ENCODE data around the gene CIRBP. TPM values are rescaled to one million over a fixed set of nuclear protein-coding genes. Genes with fewer than 3 reads are reported as not detected.
A peak's percentile ranks its signal among the peaks of the same experiment; 100 is the strongest.

Gene CIRBP
- total RNA-seq, 1 donor from 2014 or later, result 370 TPM

- H3K4me3 ChIP-seq (ENCODE audit: low read depth, low read length), result peak overlapping the region; percentile 75
- no peak for TF ChIP-seq CTCF (IDR thresholded peaks at IDR 0.05; ENCODE audit: insufficient read depth, low read length, severe bottlenecking)
- no peak for FAIRE-seq
- H3K27me3 ChIP-seq (ENCODE audit: control insufficient read depth, insufficient read depth, low read length), result no peaks in the 10 kb centered on the region
- peaks cover 36% of the 10 kb centered on the region for H3K36me3 ChIP-seq (ENCODE audit: control insufficient read depth, insufficient read depth, low read length)
- DNase-seq (ENCODE audit: low read depth), result no peak
These were observed 18.5 kb upstream of the CIRBP start for GRCh38 chr19:1250437-1251260.

- TF ChIP-seq CTCF (IDR thresholded peaks at IDR 0.05; ENCODE audit: insufficient read depth, low read length, severe bottlenecking), result no peak
- FAIRE-seq (no peak), DNase-seq (ENCODE audit: low read depth) (peak; percentile 31)
- Histone ChIP-seq H3K36me3 (ENCODE audit: control insufficient read depth, insufficient read depth, low read length) (peaks cover 41% of the 10 kb centered on the region), H3K27me3 (ENCODE audit: control insufficient read depth, insufficient read depth, low read length) (no peaks in the 10 kb centered on the region), H3K4me3 (ENCODE audit: low read depth, low read length) (peak overlapping the region; percentile 75)
These were observed 17.6 kb upstream of the CIRBP start for GRCh38 chr19:1251330-1252220.

GRCh38 chr19:1252221-1252820, 16.8 kb upstream of the CIRBP start:
- no peak for FAIRE-seq
- TF ChIP-seq CTCF (IDR thresholded peaks at IDR 0.05; ENCODE audit: insufficient read depth, low read length, severe bottlenecking), result no peak
- Histone ChIP-seq H3K36me3 (ENCODE audit: control insufficient read depth, insufficient read depth, low read length) (peaks cover 47% of the 10 kb centered on the region), H3K27me3 (ENCODE audit: control insufficient read depth, insufficient read depth, low read length) (no peaks in the 10 kb centered on the region), H3K4me3 (ENCODE audit: low read depth, low read length) (peak overlapping the region; percentile 75)
- peak; percentile 90 for DNase-seq (ENCODE audit: low read depth)

GRCh38 chr19:1252821-1253513, 16.2 kb upstream of the CIRBP start:
- peaks cover 48% of the 10 kb centered on the region for H3K36me3 ChIP-seq (ENCODE audit: control insufficient read depth, insufficient read depth, low read length)
- peak overlapping the region; percentile 75 for H3K4me3 ChIP-seq (ENCODE audit: low read depth, low read length)
- DNase-seq (ENCODE audit: low read depth), result peak; percentile 84
- peak; percentile 20 for TF ChIP-seq CTCF (IDR thresholded peaks at IDR 0.05; ENCODE audit: insufficient read depth, low read length, severe bottlenecking)
- FAIRE-seq, result no peak
- H3K27me3 ChIP-seq (ENCODE audit: control insufficient read depth, insufficient read depth, low read length), result no peaks in the 10 kb centered on the region

GRCh38 chr19:1253514-1254080, 15.5 kb upstream of the CIRBP start:
- Histone ChIP-seq H3K27me3 (ENCODE audit: control insufficient read depth, insufficient read depth, low read length) (no peaks in the 10 kb centered on the region), H3K4me3 (ENCODE audit: low read depth, low read length) (peak overlapping the region; percentile 14), H3K36me3 (ENCODE audit: control insufficient read depth, insufficient read depth, low read length) (peaks cover 48% of the 10 kb centered on the region)
- no peak for TF ChIP-seq CTCF (IDR thresholded peaks at IDR 0.05; ENCODE audit: insufficient read depth, low read length, severe bottlenecking)
- DNase-seq (ENCODE audit: low read depth) (peak; percentile 13), FAIRE-seq (no peak)

Data from bronchial epithelial cell (primary cell).